Stimulated activated CD8-positive, alpha-beta memory T cell treated with anti-CD3 and anti-CD28 coated beads, Interleukin-4, amount 100 ng/mL, for 4 hours (primary cell): ENCODE measurements around the gene RIC8B.

Experiments used
- DNase-seq, 2 donors: peaks; one replicate each; pipeline ENCODE4 v3.0.0-alpha.2; 2020; ENCODE audit warnings: low read depth in 2 of 2, low spot score in 1 of 2

RIC8B gene

DNA sequence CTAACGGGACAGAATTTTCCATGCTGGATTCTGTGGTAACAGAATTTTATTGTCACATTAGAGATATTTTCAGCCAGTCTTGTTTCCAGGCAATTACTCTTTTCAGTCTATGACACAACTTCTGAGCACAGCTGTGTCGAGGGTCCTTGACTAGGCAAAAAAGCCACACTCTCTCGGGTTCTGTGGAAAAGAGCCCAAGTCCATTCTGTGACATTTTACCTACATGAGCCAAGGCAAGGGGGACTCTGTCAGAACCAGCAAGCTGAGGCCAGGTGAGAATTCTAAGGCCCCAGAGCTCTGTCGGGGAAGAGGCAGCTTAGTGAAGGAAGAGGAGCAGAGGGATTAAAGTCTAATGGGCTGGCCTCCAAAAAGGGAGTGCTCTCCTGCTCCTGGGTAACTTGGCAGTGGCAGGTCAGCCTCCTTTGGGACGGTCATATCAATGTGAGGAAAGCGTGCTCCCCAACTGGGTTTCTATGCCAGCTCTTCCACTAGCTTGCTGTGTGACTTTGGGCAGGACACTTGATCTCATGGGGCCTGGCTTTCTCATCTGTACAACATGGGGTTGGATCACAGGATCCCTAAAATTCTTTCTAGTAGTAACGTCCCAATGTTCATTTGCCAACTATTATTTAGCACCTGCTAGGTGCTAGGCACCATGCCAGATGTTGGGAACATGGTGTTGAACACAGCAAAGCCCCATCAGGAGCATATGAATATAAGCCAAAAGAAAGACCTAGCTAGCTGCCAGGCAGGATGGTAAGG, 16.0 kb upstream of the RIC8B start:
- no peak for DNase-seq

DNA sequence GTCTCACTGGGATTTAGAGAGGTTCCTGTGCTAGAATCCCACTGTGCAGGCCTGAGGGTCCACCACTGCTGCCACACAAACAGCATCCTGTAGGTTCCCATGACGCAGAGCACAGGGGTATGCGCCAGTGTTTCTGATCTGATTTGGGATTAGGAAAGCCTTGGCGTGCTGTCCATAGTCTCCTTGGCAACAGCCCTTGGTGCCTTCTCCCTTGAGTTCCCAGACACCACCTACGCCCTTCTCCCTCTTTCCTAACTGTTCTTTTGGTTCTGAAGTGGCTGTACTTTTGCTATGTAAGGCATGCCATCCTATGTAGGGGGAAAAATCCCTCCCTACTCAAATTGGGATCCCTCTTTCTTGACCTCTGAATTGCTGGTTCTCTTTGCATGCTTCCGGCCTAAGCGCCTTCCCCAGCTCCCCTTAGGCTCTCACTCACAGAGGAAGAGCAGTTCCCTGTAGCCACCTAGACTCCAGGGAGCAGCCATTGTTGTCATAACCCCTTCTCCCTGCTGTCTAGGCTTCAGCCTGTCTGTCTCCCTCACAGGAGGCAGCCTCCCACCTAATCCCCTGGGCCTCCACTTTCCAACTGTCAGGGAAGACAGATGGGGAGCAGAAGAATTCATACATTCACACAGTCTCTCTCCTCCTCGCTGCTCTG, 14.8 kb upstream of the RIC8B start:
- DNase-seq = no peak

DNA sequence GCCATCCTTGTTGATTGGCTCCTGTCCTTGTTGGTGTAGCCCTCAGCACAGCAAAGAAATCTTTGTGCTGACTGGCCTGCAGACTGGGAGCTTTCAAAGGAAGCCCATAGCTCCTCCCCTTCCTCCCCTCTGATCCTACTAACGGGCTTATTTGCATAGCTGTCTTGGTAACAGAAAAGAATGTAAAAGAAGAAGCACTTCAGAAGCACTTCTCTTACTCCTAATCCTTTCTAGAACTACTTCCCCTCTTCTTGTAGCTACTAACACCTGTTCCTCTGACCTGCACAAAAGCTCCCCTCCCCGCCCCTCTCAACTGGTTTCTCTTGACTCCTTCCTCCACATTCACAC, 14.3 kb upstream of the RIC8B start:
- DNase-seq = no peak

DNA sequence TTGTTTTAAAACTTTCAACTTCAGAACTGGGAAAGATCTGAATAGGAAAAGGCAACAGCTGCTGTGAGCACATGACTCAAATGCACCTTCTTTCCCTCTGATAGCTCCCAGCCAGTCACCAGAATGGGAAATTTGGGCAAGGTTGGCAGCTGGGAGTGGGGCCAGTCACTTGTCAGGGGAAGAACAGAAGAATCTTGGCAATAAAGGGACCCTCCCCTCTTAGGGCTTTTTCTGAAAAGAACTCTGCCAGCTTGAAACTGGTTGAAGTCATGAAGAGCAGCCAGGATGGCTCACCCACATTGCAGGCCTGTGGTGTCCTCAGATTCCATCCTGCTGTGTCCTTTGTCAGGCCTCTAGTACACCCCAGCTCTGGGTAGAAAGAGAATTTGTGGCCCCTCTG, 10.3 kb upstream of the RIC8B start:
- no peak for DNase-seq

DNA sequence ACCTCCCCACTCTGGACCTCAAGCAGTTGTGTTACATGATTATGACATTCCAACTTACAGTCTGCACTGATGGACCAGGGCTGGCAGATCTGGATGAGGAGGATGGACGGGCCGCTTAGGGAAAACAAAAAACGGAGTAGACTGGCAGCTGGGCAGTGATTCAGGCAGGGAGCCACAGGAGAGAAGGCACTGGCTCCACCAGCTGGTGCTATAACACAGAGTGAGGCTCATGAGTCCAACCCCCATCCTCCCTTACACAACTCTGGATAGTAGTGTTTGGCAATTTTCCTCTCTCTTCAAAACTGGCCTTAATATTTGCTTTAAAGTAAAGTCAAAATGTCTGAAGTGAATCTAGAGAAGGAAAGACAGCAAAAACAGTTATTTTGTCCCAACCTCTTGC, 9.7 kb upstream of the RIC8B start:
- no peak for DNase-seq

DNA sequence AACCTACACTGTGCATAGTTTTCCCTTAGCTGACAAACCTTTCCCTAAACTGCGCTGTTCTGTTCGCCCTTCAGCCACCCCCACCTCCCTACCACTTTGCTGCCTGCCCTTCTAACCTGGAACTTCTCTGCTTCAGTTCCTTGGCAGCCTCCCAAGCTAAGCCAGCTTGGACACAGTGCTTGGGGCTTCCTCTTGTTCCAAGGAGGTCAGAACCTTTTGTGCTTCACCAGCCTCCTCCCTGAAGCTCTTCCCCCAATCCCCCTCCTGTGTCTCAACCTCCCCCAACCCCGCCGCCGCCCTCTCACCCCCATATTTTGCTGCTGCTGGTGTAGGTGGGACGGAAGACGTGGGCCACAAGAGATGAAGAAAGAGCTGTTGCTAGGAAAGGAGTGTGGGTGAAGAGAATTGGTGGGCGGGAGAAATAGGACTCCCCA, 8.1 kb upstream of the RIC8B start:
- peak in 1 of 2 donors; percentile 44 for DNase-seq

DNA sequence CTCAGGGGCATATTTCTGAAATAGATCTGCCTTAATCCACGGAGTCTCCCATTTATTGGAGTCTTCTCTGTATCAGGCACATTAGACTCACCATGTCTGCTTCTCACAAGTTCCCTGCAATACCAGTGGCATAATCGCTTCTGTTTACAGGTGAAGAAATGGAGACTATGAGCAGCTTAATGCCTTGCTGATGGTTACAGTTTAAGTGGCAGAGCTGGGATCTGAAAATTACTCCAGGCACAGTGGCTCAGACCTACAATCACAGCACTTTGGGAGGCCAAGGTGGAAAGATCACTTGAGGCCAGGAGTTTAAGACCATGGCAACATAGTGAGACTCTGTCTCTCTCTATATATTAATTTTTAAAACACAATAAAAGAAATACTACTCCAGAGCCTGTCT, 7.3 kb upstream of the RIC8B start:
- no peak for DNase-seq

DNA sequence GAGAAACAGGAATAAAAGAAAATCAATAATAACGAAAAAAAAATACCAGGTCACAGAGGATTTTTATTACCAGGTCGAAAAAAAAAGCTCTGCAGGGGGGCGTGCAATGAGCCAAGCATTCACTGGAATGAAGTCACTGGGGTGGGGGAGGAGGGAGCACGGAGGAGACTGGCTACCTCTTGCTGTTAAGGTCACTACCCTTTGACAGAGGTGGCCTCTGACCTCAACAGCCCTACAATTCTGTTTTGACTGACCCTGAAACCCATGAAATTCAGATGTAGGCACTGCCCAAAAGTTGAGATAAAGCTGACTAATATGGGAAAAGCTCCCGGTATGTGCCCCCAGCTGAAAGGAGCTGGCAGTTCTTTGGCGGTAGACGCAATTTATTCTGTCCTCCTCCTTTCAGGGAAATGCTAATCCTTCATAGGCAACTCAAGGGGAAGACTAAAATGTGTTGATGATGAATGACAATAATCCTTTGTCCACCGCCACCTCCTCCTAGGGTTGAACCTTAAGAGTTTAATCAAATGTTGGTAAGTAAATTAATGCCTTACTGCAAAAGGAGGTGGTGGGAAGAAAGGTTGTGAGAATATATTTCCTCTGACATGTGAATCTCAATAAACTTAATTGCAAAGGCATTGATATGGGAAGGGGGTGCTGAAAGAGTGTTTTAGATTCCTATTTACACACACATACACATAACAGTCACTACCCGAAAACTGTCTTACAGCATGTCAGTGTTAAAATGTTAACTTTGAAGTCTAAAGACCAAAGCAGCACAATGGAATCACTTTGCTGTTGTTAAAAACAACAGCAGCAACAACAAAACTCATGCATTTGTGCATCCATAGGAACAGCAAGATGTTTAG, 6.3 kb upstream of the RIC8B start:
- no peak for DNase-seq

DNA sequence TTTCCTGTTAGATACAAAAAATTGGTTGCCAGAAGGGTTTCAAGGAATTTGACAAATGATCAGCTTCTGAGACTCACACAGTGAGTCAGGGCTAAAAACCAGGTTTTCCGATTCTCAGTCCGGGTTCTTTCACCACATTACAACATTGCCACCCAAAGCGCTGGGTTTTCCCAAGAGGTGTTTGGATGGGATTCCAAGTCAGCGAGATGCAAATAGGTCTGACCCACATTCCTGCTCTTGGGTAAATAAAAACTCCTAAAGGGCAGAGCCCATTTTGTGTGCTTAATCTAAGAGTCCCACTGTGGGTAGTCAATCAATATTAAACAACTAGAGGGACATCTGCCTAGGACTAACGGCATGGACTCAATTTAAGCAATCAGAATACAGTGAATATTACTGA, 5.4 kb upstream of the RIC8B start:
- DNase-seq = no peak

DNA sequence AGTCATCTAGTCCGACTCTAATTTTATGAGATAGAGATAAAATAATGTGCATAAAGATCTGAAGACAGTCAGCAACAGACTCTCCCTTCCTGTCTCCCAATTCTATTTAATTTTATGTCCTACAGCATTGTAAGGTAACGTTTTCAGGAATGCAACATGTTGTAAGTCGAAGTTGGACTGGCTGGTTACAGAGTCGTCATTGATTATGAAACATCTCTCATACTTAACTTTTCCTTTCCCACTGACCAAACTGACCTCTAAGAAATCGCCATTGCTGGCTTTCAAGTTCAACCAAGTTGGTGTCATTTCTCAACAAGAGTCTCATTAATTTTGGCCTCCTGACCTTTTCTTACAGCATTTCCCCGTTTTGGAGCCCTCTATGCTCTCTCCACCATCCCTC, 4.9 kb upstream of the RIC8B start:
- no peak for DNase-seq

DNA sequence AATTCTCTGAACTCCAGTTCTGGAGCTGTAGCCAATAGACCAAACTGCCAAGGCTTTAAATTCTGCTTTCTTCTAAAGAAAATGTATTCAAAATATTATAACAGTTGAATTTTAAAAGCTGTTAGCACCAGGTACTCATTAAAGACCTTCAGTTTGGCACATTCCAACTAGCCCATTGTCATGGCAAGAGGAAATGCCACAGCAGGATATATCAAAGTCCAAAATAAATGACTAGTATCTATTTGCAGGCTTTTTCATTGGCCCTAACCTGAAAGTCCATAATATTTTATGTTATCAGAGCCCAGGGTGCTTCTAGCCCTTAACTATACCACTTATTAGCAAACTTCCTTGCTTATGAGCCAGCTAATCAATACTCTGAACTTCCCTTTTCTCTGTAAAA, 3.1 kb upstream of the RIC8B start:
- DNase-seq = no peak

DNA sequence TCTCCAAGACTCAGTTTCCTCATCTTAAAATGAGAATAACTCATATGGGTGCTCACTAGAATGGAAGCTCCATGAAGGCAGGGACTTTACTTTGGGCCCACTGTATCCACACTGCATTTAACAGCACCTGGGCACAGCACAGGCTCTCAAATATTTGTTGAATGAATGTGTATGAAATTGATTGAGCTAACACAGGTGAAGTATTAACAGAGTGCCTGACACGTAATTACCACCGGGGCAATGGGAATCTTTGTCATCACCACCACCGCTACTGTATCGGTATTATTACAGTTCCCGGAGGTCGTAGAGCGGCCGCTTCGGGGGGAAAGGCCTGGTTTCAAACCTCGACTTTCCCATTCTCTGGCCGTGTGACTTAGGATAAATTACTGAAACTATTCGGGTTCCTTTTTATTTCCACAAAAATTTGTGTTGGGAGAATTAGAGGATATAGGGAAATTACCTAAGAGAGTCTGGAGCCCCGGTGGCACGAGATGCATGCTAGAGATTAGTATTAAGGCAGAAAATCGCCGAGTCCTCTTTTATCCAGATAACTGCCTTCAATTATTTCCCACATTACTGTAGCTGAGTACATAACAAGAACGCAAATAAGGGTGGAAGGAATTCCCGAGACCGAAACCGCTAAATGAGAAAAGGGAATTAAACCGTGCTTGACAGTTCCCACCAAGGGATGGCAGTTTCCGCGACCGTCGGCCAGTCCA, 1.0 kb upstream of the RIC8B start:
- no peak for DNase-seq

DNA sequence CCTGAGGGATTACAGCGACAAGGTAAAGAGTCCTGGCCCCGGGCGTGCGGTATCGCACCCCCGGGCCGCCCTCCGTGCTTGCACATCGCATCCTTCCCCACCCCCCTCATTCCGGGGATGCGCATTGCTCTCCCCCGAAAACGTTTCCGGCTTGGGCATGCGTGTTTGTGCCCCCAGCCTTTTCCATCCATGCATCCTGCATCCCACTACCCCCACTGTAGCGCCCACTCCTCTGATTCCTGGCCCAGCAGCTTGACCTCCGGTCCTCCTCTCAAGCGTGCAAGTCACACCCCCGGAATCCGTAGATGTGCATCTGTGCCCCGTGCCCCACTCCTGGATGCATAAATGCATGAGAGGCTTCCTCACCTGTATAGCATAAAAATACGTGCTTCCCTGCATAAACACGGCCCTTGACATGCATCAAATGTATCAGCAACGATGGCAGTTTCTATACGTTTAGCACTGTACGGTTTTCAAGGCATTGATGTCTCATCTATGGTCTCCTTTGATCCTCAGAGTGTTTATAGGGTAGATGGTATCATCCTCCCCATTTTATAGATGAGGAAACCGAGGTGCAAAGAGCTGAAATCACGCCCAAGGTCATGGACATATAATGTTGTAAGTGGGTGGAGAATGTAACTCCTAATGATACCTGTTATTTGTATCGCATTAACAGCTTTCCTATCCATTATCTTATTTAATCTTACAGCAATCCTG, 484 bp downstream of the RIC8B start:
- no peak for DNase-seq

DNA sequence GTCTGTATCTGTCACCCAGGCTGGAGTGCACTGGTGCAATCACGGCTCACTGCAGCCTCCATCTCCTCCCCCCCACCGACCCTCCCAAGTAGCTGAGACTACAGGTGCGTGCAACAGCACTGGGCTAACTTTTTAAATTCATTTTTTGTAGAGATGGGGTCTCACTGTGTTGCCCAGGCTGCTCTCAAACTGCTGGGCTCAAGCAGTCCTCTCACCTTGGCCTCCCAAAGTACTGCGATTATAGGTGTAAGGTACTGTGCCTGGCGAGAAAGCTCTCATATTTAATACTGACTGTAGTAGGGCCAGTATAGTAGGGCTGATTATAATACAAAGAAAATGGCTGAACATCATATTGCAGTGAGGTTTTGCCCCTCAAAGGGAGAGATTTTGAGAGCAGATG, 2.4 kb downstream of the RIC8B start:
- DNase-seq = no peak

DNA sequence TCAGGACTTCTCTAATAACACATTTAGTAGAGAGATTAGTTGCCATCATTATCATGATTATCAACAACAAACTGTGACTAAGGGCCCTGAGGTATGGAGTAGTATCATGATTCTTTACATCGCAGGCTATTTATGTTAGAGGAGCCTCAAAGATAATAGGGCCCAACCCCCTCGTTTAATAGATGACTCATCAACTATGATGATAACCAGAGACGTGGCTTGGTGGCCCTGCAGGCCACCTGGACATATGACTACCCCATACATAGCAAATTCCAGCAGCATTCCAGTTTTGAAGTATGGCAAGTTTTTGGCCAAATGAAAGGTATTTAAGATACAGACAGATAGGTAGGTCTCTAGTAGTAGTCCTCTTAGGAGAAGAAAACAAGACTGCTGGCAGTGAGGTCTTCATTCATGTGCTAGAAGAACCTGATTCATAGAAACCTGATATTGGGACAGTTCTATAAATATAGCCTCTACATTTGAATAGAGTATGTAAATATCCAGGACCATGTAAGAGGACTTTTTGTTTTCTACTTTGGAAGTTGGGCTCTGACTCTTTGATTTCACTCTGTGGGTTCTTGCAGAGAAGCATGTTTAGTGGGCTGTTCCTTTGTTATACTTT, 5.6 kb downstream of the RIC8B start:
- DNase-seq = no peak

DNA sequence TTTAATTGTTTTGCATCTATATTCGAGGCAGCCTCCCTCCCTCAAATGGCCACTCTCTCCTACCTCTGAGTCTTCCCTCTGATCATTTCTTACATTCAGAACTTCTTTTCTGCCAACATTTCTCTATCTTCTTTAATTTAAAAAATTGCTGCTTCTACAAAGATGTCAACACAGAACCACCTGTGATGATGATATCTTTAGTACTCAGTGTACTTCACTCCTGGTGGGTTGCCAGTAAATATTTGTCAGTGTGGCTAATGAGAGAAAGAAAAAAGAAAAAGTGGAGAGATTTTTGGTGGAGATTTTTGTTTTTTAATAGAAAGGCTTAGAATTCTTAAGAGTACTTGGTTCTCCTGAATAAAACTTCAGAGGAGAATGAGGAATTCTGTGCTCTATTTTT, 8.1 kb downstream of the RIC8B start:
- DNase-seq = no peak

DNA sequence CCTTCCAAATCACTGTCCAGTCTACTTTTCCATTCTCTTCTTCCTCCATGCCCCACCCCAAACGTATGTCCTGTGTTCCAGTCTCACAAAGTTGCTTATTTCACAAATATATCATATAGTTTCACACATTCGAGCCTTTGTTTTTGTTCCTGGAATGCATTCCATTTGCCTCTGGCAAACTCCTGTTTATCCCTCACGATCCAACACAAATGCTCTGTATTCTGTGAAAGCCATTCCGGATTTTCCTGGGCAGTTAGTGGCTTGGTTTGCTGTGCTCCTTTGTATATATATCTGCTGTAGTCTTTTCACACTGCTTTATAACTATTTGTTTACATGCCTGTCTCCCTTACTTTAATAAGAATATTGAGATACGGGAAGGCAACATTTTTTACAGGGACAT, 9.0 kb downstream of the RIC8B start:
- no peak for DNase-seq

DNA sequence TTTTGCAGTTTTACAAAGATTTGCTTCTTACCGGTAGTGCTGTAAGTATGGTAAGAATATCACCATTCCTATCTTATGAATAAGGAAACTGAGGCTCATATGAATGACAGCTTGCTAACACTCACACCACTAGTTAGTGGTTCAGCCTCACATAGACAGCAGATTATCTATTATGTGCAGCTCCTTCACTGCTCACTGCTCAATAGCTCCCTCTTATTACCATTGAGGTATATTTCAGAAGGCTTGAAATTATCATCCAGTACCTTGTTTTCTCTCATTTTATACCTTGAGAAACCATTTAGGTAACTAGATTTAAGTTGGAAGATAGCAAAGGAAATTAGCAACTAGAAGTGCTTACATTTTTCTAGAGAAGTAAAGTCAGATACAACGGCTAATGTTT, 15.5 kb downstream of the RIC8B start:
- no peak for DNase-seq

DNA sequence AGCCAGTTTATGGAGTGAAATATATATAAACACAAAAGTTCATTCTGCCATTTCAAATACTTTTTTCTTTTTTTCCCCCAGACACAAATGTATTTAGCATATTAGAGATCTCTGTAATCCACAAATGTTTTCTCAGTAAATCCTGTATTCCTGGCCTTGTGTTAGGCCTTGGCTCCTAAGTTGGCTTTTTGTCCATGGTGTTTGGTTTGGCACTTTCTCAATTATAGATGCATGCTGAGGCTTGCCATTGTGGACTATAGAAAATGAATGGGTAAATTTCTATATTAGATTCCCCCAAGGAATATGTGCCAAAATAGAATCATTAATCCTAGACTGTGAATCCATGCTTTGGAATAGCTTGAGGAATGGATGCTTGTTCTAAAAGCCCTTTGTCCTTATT, 17.0 kb downstream of the RIC8B start:
- DNase-seq = no peak

DNA sequence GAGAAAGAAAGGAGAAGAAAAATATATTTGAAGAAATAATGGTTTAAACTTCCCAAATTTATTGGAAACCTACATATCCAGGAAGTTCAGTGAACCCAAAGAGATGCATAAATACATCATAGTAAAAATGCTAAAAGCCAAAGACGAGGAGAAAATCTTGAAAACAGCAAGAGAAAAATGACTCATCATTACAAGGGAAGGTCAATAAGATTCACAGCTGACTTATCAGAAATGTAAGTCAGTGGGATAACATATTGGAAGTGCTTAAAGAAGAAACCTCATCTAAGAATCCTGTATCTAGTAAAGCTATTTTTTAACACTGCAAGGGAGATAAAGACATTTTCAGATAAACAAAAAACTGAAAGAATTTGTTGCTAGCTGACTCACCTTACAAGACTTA, 19.9 kb downstream of the RIC8B start:
- DNase-seq = no peak
